ENCODE results near the gene SLC22A1.
"Not testable (repeated sequence)": the region's sequence is repeated elsewhere in the genome, so short reads cannot be mapped to it uniquely, and the experiment has no call there.

The SLC22A1 gene

DNA sequence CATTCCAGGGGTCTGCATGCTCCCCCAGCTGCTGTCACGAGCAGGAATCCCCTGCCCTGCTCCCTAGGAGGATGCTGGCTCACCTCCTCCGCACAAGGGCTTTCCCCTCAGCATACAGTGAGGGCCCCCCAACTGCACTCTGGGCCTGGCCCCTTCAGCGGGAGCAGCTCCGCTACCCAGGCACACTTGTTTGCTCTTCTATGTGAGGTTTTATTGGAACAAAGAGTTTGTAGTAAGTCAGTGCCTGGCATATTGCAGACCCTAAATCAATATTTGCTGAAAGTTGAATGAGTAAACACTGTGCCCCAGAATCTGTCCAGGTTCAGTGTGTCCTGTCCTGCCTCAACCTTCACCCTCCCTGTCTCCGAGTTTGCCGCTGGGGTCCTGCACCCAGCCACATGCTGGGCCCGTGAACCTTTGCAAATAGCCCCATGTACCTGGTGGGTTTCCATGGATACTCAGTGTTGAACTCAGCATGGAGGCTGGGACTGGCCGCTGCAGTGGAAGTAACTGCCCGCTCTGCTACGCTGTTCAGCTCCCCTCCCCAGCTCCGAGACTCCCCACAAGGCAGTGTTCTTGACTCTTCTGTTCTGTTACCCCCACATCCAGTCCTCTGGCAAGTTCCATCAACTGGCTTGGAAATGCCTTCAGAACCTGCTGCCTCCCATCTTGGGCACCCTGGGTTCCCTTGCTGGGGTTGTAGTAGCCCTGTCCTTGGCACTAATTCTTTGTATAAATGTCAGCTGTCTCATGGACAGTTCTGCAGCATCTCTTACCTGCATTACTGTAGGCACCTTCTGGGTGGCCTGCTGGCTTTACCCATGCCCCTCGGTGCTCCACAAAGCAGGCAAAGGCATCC, 15.7 kb downstream of the SLC22A1 start:
- no peak for DNase-seq (ENCODE audit: low read depth, low spot score)

DNA sequence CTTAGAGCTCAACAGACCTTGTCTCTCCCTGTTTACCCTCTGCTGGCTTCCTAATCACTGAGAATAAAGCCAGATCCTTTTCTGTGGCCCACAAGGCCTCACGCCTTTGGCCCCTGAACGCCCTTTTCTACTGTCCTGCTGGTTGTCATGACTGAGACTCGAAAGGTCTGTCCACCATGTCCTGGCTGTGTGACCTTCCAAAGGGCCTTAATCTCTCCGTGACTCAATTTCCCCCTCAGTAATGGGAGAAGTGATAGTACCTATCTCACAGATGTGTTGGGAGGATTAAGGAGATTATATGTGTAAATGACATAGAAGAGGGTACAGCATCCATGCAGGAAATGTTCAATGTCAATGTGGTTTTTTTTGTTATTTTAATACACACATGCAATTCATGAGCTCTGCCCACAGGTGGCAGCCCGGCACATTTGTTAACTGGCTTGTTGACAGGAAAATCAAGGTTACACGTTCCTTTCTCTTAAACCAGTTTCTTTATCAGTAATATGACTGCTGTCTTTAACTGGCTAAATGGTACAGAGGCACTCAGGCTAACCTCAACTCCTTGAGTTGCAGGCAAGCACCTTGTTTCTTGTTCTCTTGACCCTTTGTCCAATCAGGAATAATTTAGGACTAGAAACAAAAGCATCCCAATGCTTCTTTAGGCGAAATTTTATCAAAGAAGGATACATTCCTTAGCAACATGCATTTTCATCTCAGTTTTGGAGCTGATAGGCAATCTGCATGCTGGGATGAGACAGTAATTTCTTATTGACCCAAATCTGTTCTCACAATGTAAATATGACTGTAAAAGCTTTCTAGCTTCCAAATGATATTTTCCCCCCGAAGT, 16.6 kb downstream of the SLC22A1 start:
- DNase-seq (ENCODE audit: low read depth, low spot score): peak; percentile 40

DNA sequence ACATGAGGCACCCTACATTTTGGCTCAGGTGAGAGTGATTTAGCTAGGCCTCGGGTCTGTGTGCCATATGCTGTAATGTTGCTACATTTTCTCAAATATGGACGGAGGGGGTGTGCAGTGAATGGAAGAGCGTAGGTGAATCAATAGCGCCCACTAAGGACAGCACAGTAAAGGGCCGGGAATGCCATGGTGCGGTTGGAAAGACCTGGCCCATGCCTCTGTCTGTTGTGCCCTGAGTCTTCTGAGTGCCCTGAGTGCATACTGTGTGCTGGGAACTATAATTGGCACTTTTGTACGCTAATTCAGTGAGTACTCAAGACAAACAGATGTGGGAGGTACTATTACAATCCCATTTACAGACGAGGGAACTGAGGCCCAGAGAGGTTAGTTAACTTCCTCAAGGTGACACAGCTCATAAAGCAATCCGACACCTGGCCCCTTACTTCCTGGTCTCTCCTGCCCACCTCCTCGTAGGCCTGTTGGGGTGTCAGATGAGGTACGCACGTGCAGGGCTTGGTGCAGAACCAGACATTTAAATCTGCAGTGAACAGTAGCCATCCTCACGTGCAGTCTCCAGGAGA, 17.3 kb downstream of the SLC22A1 start:
- no peak for DNase-seq (ENCODE audit: low read depth, low spot score)

DNA sequence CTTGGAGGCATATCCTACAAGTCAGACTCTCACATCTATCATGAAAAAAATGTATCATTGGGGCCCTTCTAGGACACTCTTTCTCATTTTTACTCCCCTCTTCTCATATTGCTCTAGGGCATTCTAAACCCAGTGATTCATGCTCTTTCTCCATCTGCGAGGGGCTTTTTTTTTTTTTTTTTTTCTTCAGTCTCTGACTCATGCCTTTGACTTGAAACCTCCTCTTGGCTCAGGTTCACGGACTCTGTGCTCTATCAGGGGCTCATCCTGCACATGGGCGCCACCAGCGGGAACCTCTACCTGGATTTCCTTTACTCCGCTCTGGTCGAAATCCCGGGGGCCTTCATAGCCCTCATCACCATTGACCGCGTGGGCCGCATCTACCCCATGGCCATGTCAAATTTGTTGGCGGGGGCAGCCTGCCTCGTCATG, 17.8 kb downstream of the SLC22A1 start:
- DNase-seq (ENCODE audit: low read depth, low spot score): peak; percentile 16

DNA sequence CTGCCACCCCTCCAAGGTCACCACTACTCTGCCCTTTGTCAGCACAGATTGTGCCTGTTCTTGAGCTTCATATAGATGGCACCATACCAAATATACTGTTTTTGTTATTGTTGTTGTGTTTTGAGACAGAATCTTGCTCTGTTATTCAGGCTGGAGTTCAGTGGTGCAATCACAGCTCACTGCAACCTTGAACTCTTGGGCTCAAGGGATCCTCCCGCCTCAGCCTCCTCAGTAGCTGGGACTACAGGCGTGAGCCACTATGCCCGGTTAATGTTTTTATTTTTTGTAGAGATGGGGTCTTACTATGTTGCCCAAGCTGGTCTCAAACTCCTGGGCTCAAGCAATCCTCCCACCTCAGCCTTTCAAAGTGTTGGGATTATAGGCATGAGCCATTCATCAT, 18.9 kb downstream of the SLC22A1 start:
- DNase-seq (ENCODE audit: low read depth, low spot score): not testable (repeated sequence)

DNA sequence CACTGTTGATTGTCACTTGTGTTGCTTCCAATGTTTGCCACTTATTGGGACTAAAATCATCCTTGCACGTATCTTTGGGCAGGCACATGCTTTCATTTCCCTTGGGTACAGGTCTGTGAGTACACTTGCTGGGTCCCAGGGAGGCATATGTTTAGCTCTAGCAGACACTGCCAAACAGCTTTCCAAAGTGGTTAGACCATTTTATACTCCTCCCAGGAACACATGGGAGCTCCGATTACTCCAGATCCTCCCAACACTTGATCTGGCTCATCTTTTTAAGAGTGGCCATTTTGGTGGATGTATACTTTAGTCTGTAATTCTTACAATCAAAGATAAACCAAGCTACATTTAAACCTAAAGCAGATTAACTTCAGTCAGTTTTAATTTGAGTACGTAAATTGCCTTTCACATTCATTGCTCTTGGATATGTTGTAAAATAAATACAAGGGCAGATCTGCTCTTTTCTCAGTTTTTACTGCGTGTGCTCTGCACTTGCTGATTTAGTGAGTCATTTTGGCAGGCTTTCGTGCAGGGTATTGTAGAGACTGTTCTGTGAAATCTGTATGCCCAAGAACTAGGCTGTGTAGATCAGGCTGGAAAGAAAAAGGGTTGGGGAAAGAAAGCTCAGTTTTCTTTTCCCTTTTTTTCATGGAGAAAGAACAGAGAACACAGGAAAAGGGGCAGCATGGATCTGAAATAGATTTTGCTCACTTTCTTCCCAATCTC, 19.5 kb downstream of the SLC22A1 start:
- DNase-seq (ENCODE audit: low read depth, low spot score): no peak

DNA sequence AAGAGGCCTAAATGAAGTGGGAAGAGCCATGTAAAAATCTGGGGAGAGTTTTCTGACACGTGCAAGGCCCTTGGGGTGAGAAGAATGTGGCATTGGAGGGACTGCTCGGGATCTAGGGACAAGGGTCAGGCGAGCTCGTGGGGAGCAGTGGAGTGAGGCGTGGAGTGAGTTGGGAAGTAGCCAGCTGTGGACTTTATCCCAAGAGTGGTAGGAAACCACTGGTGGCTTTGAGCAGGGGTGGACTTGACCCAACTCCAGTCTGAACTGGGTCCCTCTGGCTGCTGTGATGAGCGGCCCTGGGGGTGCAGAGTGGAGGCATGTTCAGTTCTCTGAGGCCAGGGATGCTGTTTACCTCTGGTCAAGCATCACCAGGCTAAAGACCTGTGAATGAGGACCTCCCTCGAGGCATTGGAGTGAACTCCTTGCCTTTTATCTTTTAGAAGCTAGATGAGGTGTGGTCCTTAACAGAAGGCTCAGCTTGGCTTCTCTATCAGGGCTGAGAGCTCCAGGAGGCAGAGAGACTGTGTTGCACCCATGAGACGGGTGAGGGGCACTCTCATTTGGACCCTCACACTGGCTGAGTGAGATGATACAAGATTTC, 20.6 kb downstream of the SLC22A1 start:
- no peak for DNase-seq (ENCODE audit: low read depth, low spot score)

DNA sequence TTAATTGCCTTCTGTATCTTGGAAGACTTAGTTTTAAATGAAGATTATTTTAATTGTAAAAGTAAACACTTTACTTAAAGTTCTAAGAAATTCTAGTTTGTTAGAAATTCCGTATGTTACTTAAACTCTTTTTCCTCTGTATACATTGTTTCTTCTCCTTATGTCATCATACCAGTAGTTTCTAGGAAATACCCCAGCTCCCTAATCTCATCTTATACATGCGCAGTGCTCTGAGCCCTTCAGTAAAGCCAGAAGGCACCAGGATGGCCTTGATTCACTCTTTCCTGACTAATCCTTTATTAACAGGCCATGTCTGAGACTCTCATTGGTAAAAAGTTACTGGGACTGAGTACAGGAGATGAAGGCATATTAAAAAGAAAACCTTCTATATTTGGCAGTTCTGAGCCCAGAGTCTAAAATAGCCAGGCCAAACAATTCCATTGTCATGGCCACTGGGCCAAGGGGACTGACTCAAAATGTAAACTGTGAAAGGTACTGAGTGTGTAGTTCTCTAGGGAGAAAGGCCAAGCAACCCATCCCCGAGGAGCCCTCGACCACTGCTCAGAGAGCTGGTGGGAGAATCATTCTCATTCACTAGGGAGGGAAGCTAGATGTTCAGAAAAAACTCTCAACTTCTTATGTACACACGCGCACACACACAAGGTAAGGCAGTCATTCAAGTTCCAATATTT, 25.0 kb downstream of the SLC22A1 start:
- no peak for DNase-seq (ENCODE audit: low read depth, low spot score)

DNA sequence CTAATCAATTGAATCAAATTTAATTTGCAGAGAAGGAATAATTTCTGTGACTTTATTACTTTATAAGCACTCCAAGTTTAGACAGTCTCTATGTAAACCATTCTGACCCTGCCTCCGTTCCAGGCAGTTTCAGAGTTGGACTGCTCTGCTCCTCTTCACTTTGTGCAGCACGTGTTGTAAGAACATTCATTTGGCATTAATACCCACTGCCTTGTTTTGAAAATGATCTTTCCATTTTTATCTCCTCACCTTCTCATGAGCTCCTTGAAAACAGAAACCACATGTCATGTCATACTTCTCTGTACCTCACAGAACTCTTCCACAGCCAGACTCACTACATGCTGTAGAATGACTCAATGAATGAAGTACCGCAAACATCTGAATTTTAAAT, 25.5 kb downstream of the SLC22A1 start:
- no peak for DNase-seq (ENCODE audit: low read depth, low spot score)

DNA sequence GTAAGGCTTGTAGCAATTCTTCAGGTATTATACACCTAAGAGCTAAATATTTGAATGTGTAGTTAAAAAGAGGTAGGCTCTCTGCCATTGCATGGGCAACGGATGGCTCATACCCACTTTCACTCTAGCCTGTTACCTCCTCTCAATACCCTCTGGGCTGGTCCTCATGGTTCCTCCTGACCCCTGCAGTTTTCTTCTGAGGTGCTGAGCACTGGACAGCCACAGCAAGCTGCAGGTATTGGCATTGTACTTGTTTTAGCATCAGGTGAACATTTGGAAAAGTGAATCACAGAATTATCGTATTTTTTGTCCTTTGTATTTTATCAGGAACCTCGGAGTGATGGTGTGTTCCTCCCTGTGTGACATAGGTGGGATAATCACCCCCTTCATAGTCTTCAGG, 32.9 kb downstream of the SLC22A1 start:
- no peak for DNase-seq (ENCODE audit: low read depth, low spot score)

DNA sequence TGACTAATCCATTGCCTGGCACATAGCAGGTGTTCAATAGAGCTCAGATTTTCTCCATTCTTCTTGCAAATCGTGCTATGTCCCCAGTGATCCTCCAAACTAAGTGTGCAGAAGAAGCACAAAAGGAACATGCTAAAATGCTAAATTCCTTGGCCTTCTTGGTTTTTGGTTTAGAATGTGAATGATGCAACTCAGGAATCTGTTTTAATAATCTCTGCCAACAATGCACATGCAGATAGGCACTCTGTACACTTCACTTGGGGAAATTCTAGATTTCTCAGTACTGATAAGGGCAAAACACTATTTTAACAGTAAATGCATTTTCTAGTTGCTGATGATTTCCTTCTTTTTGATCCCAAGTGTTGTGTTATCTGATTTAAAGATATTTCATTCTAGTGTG, 35.2 kb downstream of the SLC22A1 start:
- DNase-seq (ENCODE audit: low read depth, low spot score): no peak

DNA sequence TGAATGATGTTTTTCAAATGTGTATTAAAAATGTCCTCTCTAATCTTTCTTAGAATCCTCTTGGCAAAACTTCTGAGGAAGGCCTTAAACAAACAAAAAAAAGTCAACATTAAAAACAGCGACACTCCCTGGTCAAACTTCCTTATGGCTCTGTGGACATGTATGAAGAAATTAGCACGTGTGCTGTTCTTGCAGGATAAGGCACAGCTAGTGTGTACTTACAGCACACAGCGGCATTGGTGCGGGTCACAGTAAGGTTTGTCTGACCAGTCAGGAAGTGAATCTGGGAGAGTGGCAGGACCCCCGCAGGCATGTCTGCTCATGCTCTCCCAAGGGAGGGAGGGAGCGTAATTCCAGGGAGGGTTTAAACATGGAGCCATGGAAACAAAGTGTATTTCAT, 38.8 kb downstream of the SLC22A1 start:
- no peak for DNase-seq (ENCODE audit: low read depth, low spot score)

DNA sequence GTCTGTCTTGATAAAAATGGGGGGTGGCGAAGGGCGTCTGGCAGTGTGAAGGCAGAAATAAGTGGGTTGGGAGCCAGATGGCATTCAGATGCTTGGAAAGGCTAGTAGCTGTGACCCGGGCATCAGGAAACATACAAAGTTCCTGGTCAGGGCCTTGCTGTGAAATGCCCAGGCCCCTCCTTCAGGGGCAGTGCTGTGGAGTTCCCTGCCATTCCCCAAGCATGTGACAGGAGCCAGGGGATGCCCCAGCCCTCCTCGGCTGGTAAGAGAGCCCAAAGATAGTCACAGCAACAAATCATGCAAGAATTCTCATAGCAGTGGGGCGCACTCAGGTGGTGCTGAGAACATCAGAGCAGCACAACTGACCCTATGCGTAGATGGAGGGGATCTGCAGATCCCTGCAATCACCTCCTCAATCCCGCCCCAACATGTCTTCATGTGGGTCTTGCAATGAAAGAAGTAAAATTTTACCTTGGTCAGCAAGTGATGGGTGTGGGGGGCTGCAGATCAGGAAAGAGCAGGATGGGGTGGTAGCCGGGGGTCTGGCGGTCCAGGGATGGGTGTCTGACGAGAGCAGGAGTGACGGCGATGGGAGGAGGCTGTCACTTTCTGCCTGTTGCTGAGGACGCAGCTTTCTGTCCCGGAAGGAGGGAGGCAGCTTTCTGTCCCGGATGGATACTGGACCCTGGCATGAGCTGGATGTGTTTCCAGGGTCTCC, 39.5 kb downstream of the SLC22A1 start:
- DNase-seq (ENCODE audit: low read depth, low spot score): no peak

DNA sequence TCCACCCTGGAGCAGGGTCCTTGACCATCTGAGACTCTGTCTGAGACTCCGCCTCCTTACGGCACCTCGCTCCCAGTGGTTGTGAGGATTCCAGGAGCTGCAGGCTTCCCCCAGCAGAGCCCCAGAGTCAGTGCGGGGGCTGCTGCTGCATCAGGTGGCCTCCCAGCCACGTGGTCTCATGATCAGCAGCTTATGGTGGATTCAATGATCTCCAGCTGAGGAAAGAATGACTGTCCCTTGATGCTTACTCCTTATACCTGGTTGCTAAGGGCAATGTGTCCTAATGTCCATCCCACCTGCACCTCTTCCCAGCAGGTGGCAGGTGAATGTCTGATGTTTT, 40.0 kb downstream of the SLC22A1 start:
- no peak for DNase-seq (ENCODE audit: low read depth, low spot score)

DNA sequence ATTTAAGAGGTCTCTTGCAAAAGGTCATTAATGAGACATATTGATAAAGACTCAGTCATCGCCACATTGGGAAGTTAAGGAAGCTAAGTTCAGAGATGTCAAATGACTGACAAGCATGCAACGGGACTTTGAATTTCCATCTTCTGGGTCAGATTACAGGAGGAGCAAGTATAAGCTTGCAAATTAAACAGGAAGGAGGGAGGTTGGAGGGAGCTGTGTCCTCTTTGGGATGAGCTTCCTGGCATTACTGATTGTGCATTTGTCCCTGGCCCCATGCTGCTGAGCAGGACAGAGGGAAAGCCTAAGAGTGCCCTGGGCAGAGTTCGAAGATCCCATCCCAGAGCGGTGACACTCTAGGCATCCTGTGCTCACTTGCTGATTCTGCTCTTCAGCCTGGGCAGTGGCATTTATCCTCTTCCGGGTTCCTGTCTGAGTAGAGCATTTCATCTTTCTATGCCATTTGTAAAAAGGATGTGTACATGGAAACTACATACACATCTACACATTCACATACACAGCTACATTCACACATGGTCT, 40.5 kb downstream of the SLC22A1 start:
- DNase-seq (ENCODE audit: low read depth, low spot score): no peak

DNA sequence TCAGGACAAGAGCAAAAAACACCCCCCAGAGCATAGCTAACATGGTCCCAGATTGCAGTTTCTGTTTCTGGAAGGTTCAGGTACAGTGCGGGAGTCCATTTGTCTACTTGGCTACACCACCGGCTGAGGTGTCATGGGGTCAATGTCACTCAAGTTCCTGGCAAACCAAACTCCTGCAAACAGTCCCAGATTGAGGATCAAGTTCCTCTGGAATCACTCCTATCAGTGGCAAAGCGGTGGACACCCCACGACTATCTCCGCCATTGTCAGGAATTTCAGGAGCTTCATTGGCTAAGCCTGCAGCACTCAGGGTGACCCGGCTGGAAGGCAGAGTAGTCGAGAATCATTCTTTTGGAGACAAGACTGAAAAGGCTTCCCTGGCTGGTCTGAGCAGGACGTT, 41.8 kb downstream of the SLC22A1 start:
- no peak for DNase-seq (ENCODE audit: low read depth, low spot score)

DNA sequence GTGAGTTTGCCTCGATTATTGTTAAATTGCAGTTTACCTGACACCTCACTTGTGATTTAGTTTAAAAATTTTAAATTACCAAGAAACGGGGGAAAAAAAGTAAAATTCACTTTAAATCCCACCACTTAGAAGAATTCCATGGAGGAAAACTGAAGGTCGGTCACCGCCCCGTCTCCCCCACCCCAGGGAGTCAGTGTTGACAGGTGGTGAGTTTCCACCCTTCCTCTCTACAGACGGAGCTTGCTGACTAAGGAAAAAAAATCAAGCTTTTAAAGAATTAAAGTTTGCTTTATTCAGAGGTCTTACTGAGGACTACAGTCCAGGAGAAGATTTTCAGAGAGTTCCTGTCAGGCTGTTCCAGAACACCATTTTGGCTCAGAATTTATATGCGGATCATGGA, 42.3 kb downstream of the SLC22A1 start:
- DNase-seq (ENCODE audit: low read depth, low spot score): no peak

DNA sequence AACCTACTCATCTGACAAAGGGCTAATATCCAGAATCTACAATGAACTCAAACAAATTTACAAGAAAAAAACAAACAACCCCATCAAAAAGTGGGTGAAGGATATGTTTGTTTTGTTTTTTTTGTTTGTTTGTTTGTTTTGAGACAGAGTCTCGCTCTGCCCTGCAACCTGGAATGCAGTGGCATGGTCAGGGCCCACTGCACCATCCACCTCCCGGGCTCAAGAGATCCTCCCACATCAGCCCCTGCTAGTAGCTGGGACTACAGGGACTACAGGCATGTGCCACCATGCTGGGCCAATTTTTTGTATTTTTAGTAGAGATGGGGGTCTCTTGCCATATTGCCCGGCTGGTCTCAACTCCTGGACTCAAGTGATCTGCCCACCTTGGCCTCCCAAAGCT, 44.3 kb downstream of the SLC22A1 start:
- not testable (repeated sequence) for DNase-seq (ENCODE audit: low read depth, low spot score)

DNA sequence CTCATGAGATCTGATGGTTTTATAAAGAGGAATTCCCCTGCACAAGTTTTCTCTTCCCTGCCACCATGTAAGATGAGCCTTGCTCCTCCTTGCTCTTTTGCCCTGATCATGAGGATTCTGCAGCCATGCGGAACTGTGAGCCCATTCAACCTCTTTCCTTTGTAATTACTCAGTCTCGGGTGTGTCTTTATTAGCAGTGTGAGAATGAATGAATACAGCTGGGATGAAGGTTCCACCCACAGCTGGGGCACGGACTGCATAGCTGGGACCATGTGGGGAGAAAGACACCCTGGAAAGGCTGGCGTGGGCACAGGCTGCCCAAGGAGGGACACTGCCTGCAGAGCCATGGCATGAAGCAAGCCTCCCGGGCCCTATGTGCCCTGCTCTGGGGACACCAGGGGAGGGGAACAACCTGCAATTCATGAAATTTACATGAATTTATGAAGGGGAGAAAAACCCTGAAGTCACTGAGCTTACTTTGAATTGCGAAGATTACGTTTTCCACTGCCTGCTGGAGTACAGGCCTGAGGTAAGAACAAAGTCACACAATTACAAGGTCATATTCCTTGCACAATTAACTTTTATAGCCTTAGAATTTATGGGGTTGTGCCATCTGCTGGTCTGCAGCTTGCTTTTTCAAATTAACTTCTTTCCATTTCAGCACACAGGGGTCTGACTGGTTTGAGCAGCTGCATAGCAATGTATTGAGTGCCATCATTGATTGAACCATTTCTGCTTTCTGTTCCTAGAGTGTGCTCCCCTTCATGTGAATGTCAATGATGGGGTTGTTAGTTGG, 46.2 kb downstream of the SLC22A1 start:
- DNase-seq (ENCODE audit: low read depth, low spot score): no peak
